Ramos (cell line): ENCODE measurements around the gene CORO1C.

Experiments
- in situ Hi-C: fragments of 300-500 bp; cut with MboI; formaldehyde crosslinking; loops from one replicate; pipeline ENCODE4 v1.14.3; 2022; ENCODE audit warnings: low sequenced_read_pairs; ENCODE audit not compliant: unreplicated experiment

CORO1C gene

DNA sequence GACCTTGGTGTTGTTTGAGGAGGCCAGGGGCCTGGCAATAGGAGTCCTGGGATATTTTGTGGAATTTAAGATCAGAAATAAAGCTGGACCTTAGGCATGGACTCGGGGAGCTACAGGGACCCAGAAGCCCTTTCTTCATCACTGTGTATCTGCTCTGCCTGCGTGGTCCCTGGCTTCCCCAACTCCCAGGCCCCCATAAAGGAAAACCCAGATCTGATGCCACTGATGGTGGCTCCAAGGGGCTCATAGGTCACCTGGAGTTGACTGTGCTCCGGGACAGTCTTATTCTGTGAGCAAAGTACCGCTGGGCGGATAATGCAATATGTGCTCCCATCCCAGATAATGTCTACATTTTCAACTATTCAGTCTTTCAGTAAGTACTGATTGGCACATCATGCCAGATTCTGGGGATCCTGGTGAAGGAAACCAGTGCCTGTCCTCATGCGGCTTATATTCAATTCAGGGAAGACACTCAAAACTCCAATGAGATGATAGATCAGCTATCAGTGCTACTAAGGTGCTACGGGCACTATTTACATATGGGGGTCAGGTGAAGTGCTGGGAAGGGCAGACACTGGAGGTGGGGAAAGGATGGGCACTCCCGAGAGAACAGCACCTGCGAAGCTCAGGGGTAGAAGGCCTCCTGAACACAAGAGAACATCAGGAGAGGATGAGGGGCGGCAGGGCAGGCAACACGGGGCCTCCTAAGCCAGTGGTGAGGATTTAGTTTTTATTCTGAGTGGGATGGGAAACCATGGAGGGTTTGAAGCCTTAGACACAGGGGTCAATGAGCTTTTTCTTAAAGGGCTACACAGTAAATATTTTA, 92.1 kb downstream of the CORO1C start:
- in situ Hi-C loops: loop anchor here (10.0 to 25.0 kb wide), 2 partner anchors 426 to 1677 kb away; partner anchors contain the start of gene TMEM263

DNA sequence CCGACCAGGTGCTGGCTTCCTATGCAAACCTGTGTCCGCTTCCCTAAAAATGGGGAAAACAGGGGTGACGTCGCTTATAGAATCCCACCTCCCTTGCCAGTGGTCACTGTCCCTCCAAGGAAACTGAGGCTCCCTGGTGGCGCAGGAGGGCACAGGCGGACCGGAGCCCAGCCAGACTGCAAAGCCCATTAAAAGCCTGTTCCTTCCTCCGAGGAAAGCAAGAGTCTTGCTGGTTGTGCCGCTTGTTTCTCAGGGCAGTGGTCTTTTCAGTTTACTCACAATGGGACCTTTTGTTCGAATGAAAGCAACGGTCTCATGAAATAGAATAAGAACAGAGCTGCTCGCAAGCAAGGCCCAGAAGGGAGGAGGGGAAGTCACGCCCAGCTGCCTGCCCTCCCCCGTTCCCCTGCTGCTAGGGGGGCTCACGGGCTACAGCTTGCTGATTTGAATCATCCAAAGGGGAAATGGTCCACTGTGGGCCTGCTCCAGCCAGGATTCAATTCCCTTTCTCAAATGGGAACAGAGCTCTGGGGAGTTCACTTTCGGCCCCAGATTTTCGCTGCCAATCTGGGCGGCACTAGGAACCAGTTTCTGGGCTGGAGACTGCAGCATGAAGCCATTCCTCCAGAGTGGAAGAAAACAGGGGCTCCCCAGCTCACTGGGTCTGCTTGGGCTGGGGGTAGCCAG, 93.0 kb downstream of the CORO1C start:
- in situ Hi-C loops: loop anchor here (10.0 to 25.0 kb wide), 2 partner anchors 427 to 1676 kb away; partner anchors contain the start of gene TMEM263

GRCh38 chr12:108637222-108637971, 93.9 kb downstream of the CORO1C start:
- in situ Hi-C loops: loop anchor here (10.0 to 25.0 kb wide), 2 partner anchors 427 to 1675 kb away; partner anchors contain the start of gene TMEM263

GRCh38 chr12:108635997-108636808, 95.1 kb downstream of the CORO1C start:
- in situ Hi-C loops: loop anchor here (10.0 to 25.0 kb wide), 2 partner anchors 429 to 1674 kb away; partner anchors contain the start of gene TMEM263

GRCh38 chr12:108635201-108635996, 95.9 kb downstream of the CORO1C start:
- in situ Hi-C loops: loop anchor here (10.0 to 25.0 kb wide), 2 partner anchors 429 to 1673 kb away; partner anchors contain the start of gene TMEM263

DNA sequence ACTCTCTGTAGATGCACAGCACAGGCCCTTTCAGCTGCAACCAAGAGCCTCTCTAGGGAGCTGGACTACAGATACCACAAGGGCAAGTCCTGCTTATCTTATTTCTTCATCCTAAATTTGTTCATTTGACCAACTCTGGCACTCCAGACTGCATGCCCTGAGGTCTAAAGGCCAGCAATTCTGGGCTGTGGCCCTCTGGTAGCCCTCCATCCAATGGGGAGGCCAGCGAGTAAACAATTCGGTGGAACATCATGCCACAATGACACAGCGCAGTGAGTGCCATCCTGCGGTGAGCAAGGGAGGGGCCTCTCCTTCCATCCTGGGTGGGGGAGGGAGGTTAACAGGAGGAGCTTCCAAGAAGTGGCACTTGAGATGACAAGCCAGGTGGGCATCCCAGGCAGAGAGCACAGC, 97.0 kb downstream of the CORO1C start:
- in situ Hi-C loops: loop anchor here (10.0 to 25.0 kb wide), 2 partner anchors 430 to 1672 kb away; partner anchors contain the start of gene TMEM263

DNA sequence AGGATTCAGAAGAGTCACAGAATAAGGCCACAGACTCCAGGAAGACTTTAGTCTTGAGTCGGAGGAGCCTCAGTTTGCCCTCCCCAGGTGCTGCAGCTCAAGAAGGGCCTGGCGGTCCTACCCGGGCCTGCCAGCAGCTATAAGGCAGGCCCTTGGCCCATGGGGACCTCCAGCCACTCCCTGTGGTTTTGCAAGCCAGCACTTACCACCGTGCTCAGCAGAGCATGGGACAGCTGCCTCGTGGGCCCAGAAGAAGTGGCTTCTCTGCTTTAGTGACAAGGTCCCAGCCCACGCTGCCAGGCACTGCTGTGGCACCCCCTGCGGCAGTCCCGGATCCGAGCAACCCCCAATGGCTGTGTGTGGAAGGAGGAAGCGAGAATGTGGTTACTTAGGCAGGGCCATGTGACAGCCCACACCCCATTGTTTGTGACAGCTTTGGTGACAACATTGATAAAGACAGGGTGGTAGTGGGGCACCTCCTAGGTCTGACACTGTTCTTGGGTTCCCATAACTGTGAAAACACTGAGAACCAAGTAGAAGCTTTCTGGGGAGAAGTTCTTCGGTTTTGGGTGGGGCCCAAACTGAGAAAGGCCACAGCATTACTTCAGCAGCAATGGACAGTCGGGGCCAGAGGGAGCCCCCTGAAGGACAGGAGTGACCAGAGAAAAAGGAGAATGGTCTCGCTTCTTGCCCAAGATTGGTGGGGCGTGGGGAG, 97.6 kb downstream of the CORO1C start, which contains the start of gene SELPLG:
Gene SELPLG, minus strand, starts transcription at position 361 of the 715 bp plus-strand sequence. CDS start 9,587 bp downstream, outside the sequence.
- in situ Hi-C loops: loop anchor here (10.0 to 25.0 kb wide), 2 partner anchors 431 to 1671 kb away; partner anchors contain the start of gene TMEM263

DNA sequence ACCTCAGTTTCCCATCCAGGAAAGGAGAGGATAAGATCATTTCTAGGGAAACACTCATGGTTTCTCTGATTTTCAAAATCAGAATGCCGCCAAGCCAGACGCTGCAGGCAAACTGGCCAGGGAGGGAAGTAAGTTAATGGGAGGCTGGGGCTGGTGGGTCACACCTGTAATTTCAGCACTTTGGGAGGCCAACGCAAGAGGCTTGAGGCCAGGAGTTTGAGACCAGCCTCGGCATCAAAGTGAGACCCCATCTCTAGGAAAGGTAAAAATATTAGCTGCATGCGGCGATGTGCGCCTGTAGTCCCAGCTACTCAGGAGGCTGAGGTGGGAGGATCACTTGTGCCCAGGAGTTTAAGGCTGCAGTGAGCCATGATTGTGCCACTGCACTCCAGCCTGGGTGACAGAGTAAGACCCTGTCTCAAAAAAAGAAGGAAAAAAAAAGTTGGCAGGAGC, 98.2 kb downstream of the CORO1C start:
- in situ Hi-C loops: loop anchor here (10.0 to 25.0 kb wide), 2 partner anchors 432 to 1671 kb away; partner anchors contain the start of gene TMEM263

DNA sequence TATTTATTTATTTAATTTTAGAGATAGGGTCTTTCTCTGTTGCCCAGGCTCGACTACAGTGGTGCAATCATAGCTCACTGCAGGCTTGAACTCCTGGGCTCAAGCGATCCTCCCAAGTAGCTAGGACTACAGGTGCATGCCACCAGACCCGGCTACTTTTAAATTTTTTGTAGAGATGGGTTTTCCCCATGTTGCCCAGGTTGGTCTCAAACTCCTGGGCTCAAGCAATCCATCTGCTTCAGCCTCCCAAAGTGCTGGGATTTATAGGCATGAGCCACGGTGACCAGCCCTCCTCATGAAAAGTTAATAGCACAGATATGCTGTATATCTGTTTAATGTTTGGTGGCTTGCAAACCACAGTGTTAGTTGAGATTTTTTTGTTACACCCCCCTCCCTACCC, 100.1 kb downstream of the CORO1C start:
- in situ Hi-C loops: loop anchor here (10.0 to 25.0 kb wide), 2 partner anchors 434 to 1669 kb away; partner anchors contain the start of gene TMEM263

DNA sequence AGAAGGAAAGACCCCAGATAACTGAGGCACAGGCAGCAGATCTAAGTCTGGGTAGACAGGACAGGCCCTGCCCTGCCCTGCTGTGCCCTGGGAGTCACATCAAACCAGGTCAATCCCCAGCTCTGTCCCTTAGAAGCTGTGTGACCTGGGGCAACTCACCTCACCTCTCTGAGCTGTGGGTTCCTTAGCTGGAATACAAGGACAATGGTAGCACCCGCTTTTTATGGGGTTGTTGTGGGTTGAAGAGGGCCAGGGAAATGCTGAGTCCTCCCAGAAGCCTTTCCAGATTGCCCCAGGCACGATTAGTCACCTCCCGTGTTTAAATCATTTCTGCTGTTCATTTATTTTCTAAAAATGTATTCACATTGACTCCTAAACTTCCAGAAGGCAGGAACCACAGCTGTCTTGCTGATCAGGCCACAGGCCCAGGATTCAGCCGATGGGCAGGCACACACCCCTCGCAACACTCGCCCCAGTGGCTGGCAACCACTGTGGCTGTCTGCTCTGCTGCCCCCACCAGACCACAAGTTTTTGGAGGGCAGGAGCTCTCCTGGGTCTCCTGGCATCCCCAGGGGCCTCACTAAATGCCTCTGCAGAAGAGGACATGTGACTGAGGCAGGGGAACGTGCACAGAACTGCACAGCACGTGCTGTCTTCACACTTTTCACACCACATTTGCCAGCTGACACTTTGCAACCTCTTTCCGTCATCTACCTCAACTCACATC, 100.7 kb downstream of the CORO1C start:
- in situ Hi-C loops: loop anchor here (10.0 to 25.0 kb wide), 2 partner anchors 434 to 1668 kb away; partner anchors contain the start of gene TMEM263

DNA sequence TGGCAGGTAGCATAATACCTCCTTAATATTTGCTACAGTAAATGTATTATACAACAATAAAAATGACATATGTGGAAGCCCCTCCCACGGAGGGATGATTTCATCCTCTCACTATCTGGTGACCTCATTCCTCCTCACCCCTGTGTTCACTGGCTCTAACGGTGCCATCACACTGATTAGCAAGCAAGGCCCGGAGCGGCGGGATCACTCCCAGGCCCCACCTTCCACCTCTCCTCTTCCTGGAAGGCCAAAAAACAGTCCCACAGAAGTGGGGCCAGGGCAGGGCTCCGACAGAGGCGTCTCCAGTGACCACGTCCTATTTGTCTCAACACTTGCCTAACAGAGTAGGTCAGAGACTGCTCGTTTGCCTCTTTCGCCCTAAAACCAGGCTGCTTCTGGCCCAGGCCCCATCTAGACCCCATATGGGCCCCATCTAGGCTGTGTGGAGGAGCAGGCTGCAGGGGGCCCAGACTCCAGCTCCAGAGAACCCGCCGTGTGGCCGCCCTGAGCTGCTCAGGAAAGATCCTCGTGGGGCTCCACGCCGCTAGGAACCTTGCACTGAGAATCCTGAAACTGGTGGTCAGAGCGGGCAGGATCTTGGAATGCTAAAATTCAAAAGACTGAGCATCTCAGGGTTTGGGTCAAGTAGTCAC, 101.4 kb downstream of the CORO1C start:
- in situ Hi-C loops: loop anchor here (10.0 to 25.0 kb wide), 2 partner anchors 435 to 1668 kb away; partner anchors contain the start of gene TMEM263

- in situ Hi-C loops: loop anchor here (25.0 kb wide), 1 partner anchor 1667 kb away; the partner anchor contains the start of gene TMEM263
Measured at GRCh38 chr12:108629151-108629550, 102.2 kb downstream of the CORO1C start.

GRCh38 chr12:108627134-108627920, 104.0 kb downstream of the CORO1C start:
- in situ Hi-C loops: loop anchor here (25.0 kb wide), 1 partner anchor 1665 kb away; the partner anchor contains the start of gene TMEM263

DNA sequence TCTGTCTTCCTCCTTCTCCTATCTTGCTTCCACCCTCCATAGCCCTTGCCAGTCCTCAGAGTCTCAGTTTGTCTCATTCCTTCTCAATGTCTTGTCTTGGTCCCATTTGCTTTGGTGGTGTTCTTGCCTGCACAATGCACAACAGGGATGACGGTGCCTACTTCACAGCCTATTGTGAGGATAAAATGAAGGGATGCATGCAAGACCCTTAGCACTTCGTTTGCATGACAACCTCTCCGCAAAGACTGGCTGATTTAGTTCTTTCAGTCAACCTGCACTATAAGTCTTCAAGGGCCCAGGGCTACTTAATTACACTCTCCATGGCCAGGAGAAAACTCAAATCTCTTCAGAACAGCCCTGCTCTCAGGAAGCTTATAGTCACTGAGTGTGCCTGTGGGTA, 106.1 kb downstream of the CORO1C start:
- in situ Hi-C loops: loop anchor here (25.0 kb wide), 1 partner anchor 1663 kb away; the partner anchor contains the start of gene TMEM263

GRCh38 chr12:108623577-108623976, 107.7 kb downstream of the CORO1C start:
- in situ Hi-C loops: no loop called here
